NCI-H460 (cell line): ENCODE data around the gene ANKRD44. TPM values are rescaled to one million over a fixed set of nuclear protein-coding genes. Genes with fewer than 3 reads are reported as not detected.

Experiments used
- DNase-seq: peaks from one replicate; pipeline ENCODE4 v3.0.0-alpha.2; 2016; ENCODE audit warnings: low read depth; ENCODE audit errors: extremely low read depth
- total RNA-seq: library from RNA; depleted of rRNA; stranded (reverse); fragments of >200 nt; shearing (Covaris generic); gene quantifications from 2 replicates; pipeline ENCODE4 v1.2.3, GENCODE V29; 2014

Gene ANKRD44
- total RNA-seq, 1 experiment from 2014 or later = 20.8 TPM

GRCh38 chr2:196970099-196970498 lies 340.5 kb downstream of the ANKRD44 start:
- DNase-seq = no peak

GRCh38 chr2:196968516-196968915 lies 342.1 kb downstream of the ANKRD44 start:
- DNase-seq = no peak

DNA sequence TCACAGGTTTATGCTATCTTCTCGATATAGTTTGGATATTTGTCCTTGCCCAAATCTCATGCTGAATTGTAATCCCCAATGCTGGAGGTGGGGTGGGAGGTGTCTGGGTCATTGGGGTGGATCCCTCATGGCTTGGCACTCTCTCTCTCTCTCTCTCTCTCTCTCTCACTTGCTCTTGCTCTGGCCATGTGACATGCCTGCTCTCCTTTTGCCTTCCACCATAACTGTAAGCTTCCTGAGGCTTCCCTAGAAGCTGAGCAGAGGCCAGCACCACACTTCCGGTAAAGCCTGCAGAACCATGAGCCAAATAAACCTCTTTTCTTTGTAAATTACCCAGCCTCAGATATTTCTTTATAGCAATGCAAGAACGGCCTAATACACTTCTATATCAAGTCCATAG lies 342.8 kb downstream of the ANKRD44 start:
- no peak for DNase-seq

DNA sequence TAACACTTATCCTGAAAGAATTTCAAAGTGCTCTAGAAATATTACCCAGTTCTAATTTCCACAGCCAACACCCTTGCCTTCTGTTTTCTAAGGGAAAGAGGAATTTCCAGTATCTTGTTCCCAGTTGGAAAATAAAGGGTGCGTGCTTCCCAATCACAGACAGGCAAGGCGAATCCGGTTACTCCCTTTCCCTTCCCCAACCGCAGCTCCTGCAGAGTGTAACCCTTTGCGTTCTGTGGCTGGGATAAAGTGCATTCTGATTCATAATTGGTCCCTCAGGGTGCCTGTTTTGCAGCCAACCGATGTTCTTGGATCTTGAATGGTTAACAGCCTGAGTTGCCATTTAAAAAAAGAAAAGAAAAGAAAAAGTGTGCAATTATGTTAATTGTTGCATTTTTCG lies 343.5 kb downstream of the ANKRD44 start:
- no peak for DNase-seq

GRCh38 chr2:196966061-196966460 lies 344.5 kb downstream of the ANKRD44 start:
- no peak for DNase-seq

GRCh38 chr2:196965651-196966050 lies 344.9 kb downstream of the ANKRD44 start:
- no peak for DNase-seq

GRCh38 chr2:196963961-196964360 lies 346.6 kb downstream of the ANKRD44 start:
- DNase-seq = no peak

GRCh38 chr2:196963043-196963442 lies 347.5 kb downstream of the ANKRD44 start:
- DNase-seq = no peak

DNA sequence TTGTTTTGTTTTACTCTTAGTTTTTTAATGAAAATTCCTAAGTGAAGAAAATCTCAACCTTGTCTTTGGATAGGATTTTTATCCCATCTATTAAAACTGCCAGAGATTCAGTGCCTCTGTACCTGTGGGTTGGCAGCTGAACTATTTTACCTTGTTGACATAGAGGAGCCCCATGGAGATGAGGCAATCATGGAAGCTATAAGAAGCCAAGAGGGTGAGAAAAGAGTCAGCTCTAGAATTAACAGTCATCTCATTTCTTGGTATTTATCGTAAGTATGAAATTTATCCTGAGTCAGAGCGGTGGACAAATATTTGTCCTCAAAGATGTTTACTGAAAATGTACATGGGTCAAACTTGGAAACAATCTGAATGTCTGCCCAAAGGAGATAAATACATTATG lies 348.3 kb downstream of the ANKRD44 start:
- no peak for DNase-seq

- no peak for DNase-seq
Measured at GRCh38 chr2:196961889-196962288, 348.7 kb downstream of the ANKRD44 start.

DNA sequence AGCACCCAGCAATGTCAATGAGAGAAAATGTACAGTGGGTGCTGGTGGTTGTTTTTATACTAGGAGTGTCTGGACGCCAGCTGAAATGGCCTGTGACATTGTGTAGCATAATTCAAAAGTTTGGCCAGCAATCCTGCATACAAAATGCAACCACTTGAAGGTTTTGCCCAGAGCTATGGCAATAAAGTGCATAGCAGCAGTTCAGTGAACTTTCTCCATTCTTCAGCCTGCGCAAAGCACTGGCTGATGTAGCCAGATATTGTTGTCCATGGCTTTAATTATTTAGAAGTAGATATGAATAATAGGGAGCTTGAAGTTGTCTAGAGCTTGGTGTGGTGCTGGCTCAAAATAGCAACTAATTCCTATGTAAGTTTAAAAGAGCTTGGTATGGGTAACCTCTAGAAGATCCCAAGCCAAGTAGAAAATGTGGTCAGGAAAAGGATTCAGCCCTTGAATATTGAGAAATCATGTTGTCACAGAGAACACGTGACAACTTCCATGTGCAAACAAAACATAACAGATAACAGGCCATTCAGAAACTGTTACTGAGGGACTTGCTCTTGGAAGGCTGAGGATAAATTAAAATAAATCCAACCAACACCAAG lies 350.7 kb downstream of the ANKRD44 start:
- no peak for DNase-seq

GRCh38 chr2:196959281-196959680 lies 351.3 kb downstream of the ANKRD44 start:
- DNase-seq = no peak

DNA sequence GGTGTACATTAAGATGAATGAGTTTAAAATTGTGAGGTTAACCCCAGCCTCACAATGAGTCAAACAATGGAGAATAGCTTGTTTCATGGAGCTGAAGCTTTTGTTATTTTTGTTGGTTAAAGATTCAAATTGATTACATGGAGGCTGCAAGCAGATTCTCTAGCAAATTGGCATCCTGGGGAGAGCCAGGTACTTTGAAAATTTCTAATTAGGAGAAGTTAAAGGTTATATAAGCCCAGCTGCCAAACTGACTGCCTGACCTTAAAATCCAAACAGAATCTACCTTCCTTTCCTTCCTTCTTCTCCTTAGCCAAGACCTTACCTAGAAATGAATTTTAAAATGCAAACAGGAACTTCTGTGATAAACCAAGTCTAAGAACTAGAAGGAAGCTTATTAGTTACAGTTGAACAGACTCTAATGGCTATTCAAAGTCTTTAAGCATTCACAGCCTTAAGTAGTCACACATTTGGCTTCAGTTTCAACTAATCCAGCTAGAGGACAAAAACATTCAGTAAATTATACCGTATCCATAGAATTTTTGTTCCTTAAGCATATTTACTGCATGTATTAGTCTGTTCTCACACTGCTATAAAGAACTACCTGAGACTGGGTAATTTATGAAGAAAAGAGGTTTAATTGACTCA lies 352.6 kb downstream of the ANKRD44 start:
- DNase-seq = no peak

GRCh38 chr2:196957442-196957841 lies 353.1 kb downstream of the ANKRD44 start:
- no peak for DNase-seq

DNA sequence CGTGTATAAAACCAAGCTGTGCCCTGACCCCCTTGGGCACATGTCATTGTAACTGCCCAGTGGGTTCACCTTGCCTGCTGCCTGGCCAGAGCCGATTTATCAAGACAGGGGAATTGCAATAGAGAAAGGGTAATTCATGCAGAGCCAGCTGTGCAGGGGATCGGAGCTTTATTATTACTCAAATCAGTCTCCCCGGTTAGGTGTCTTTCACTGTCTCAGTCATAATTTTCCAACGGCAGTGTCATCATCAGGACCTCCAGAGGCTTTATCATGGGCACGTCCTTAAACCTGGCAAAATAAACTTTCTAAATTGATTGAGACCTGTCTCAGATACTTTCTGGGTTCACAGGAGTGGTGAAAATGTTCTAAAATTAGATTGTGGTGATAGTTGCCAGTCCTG lies 354.5 kb downstream of the ANKRD44 start:
- no peak for DNase-seq

GRCh38 chr2:196955036-196955435 lies 355.5 kb downstream of the ANKRD44 start:
- no peak for DNase-seq

DNA sequence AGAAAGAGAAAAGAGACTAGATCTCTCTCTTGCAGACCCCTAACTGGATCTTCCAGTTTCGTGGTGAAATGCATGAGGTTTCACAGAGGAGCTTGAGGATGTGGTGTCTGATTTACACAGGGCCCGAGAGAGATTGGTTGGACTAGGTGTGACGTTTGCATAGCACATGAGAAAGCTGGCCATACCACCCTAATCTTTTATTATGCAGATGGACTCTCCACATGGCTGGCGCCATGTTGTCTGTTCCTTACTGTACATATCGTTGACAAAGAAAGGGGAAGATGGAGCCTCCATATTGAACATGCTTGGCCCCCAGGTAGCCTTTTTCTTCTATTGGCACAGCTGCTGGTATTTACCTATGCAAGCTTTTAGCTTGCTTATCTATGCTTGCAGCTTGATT lies 356.6 kb downstream of the ANKRD44 start:
- DNase-seq = no peak

DNA sequence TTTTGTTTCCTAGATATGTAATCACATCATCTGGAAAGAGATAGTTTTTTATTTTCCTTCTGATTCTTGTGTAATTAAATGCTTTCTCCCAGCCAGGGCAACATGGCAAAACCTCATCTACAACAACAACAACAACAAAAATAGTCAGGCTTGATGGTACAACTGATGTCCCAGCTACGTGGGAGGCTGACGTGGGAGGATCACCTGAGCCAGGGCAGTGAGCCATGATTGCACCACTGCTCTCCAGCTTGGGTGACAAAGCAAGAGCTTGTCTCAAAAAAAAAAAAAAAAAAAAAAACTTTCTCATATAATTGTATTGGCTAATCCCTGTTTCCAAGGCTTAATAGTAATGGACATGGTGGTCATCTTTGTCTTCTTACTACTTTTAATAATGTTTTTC lies 357.6 kb downstream of the ANKRD44 start:
- DNase-seq = no peak

GRCh38 chr2:196951973-196952372 lies 358.6 kb downstream of the ANKRD44 start:
- no peak for DNase-seq

- DNase-seq = no peak
Measured at GRCh38 chr2:196949116-196949515, 361.5 kb downstream of the ANKRD44 start.

GRCh38 chr2:196944570-196944969 lies 366.0 kb downstream of the ANKRD44 start:
- DNase-seq = no peak

DNA sequence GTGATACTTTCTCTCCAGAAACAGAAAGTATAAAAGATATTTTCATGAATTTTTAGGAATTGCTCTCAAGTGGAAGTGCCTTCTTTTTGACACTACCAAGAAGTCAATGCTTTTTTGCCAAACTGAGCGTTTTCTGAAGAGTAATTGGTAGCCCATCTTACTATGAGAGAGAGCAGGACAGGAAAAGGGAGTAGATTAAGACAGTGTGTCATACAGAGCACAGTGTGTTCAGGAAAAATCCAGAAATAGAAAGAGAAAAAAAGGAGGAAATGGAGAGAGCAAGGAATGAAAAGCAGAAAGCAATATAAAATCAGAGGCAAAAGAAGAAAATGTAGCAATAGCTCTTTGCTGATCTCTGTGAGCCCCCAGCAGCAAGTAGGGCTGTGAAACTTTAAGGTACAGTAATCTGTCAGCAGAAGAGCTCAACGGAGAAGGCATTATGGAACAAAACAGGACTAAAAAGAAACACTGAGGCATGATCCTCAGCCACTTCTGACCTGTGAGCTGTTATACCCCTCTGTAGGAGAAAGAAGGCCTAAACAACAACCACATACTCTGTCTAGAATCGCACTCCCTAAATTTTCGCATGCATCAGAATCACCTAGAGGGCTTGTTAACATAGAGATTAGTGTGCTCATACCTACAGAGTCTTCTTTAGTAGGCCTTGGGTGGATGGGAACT lies 369.0 kb downstream of the ANKRD44 start:
- DNase-seq = no peak
